Measurements from ENCODE around the gene KNDC1.

- no peak for TF ChIP-seq CHD1 (IDR thresholded peaks at IDR 0.05; ENCODE audit: low read depth, low read length)
- TF ChIP-seq, protein P1, sequence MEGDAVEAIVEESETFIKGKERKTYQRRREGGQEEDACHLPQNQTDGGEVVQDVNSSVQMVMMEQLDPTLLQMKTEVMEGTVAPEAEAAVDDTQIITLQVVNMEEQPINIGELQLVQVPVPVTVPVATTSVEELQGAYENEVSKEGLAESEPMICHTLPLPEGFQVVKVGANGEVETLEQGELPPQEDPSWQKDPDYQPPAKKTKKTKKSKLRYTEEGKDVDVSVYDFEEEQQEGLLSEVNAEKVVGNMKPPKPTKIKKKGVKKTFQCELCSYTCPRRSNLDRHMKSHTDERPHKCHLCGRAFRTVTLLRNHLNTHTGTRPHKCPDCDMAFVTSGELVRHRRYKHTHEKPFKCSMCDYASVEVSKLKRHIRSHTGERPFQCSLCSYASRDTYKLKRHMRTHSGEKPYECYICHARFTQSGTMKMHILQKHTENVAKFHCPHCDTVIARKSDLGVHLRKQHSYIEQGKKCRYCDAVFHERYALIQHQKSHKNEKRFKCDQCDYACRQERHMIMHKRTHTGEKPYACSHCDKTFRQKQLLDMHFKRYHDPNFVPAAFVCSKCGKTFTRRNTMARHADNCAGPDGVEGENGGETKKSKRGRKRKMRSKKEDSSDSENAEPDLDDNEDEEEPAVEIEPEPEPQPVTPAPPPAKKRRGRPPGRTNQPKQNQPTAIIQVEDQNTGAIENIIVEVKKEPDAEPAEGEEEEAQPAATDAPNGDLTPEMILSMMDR (conservative IDR thresholded peaks at IDR 0.05; ENCODE audit: low read depth, low read length): no peak
- no peak for TF ChIP-seq USF2 (IDR thresholded peaks at IDR 0.05; ENCODE audit: low read depth, low read length)
- no peak for TF ChIP-seq POLR2A (IDR thresholded peaks at IDR 0.05; ENCODE audit: low read depth, low read length)
- TF ChIP-seq RCOR1 (IDR thresholded peaks at IDR 0.05; ENCODE audit: insufficient replicate concordance, low read length): no peak
- TF ChIP-seq MAZ (IDR thresholded peaks at IDR 0.05; ENCODE audit: borderline replicate concordance, low read depth, low read length): no peak
- no peak for TF ChIP-seq RAD21 (IDR thresholded peaks at IDR 0.05; ENCODE audit: low read length)
Observed at GRCh38 chr10:133141958-133142340, 18.1 kb upstream of the KNDC1 start.
